Type B pancreatic cell (in vitro differentiated cells): Measurements from ENCODE around the gene PPP1R1B. TPM values are rescaled to one million over a fixed set of nuclear protein-coding genes. Genes with fewer than 3 reads are reported as not detected.

Source experiments
- DNase-seq: peaks from one replicate; pipeline ENCODE4 v3.0.0; 2021; ENCODE audit warnings: mixed read lengths; ENCODE audit not compliant: unreplicated experiment; ENCODE audit errors: extremely low spot score
- H3K27ac Mint-ChIP-seq: 2 replicates; pipeline ENCODE4 v1.8.0; 2021; ENCODE audit warnings: mild to moderate bottlenecking, mixed read lengths
- H3K27me3 Mint-ChIP-seq: 2 replicates; pipeline ENCODE4 v1.8.0; 2021; ENCODE audit warnings: mixed read lengths
- H3K36me3 Mint-ChIP-seq: 2 replicates; pipeline ENCODE4 v1.8.0; 2021; ENCODE audit warnings: mixed read lengths
- H3K4me1 Mint-ChIP-seq: one replicate; pipeline ENCODE4 v1.8.0; 2021; ENCODE audit warnings: mixed read lengths; ENCODE audit not compliant: unreplicated experiment
- H3K4me3 Mint-ChIP-seq: 2 replicates; pipeline ENCODE4 v1.8.0; 2021; ENCODE audit warnings: mild to moderate bottlenecking, mixed read lengths
- H3K9me3 Mint-ChIP-seq: 2 replicates; pipeline ENCODE4 v1.8.0; 2021; ENCODE audit warnings: mixed read lengths
- total RNA-seq: library from RNA; stranded (reverse); gene quantifications from 2 replicates; pipeline ENCODE4 v1.2.1, GENCODE V29; 2021; ENCODE audit warnings: low replicate concordance
- TF ChIP-seq, protein P1 (sequence below): fragments of 200-600 bp; sonication (generic); conservative IDR thresholded peaks from 2 replicates; pipeline ENCODE4 v1.5.0; 2021; ENCODE audit warnings: antibody characterized with exemption, mild to moderate bottlenecking

The PPP1R1B gene
- total RNA-seq, 1 donor from 2014 or later, result 3.7 TPM

DNA sequence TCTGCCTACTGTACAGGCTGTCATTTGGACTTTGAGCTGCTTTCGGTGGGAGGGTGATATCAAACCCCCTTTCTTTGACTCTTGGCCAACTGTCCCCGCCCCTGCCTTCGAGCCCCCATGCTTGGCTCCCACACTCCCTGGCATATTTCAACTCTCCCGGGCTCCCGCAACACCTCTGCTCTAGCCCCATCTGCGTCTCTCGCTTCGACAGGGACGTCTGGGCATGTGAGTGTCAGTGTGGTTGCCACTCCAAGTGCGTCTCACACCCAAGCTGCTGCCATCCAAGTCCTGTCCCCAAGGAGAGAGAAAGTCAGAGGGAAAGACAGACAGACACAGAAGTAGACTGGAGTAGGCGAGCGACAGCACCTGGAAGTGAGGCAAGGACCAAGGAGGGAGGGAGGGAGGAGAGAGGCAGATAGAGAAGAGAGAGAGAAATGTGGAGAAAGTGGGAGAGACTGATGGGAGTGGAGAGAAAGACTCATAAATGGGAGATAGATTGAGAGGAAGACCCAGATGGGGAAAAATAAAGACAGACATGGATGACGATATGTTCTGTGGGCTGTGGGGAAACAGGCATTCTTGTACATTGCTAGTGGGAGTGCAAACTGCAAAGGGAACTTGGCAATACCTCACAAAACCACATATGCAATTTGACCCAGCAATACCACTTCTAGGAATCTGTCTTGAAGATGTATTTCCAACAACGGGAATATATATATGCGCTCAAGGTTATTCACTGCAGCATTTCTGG lies 22.0 kb downstream of the PPP1R1B start:
- no peaks in the 10 kb centered on the region for H3K9me3 Mint-ChIP-seq
- H3K27ac Mint-ChIP-seq, result peak overlapping the region; percentile 25
- H3K4me1 Mint-ChIP-seq, result peaks cover 36% of the 10 kb centered on the region
- no peak for DNase-seq
- no peaks in the 10 kb centered on the region for H3K36me3 Mint-ChIP-seq
- TF ChIP-seq, protein P1, sequence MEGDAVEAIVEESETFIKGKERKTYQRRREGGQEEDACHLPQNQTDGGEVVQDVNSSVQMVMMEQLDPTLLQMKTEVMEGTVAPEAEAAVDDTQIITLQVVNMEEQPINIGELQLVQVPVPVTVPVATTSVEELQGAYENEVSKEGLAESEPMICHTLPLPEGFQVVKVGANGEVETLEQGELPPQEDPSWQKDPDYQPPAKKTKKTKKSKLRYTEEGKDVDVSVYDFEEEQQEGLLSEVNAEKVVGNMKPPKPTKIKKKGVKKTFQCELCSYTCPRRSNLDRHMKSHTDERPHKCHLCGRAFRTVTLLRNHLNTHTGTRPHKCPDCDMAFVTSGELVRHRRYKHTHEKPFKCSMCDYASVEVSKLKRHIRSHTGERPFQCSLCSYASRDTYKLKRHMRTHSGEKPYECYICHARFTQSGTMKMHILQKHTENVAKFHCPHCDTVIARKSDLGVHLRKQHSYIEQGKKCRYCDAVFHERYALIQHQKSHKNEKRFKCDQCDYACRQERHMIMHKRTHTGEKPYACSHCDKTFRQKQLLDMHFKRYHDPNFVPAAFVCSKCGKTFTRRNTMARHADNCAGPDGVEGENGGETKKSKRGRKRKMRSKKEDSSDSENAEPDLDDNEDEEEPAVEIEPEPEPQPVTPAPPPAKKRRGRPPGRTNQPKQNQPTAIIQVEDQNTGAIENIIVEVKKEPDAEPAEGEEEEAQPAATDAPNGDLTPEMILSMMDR, result no peak
- no peaks in the 10 kb centered on the region for H3K27me3 Mint-ChIP-seq
- no peak overlapping the region for H3K4me3 Mint-ChIP-seq

DNA sequence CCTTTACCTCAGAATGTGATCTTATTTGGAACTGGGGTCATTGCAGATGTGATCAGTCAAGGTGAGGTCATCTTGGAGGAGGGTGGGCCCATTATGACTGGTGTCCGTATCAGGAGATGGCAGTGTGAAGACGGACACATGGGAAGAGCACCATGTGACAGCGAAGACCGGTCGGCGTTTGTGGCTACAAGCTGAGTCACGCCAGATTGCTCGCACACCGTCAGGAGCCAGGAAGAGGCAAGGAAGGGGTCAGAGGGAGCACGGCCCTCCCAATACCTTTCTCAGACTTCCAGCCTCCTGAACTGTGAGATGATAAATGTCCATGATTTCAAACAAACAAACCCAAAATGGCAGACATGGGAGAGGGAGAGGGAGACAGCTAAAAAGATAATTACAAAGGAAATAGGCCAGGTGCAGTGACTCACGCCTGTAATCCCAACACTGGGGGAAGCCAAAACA lies 23.4 kb downstream of the PPP1R1B start:
- Mint-ChIP-seq H3K4me3 (no peak overlapping the region), H3K4me1 (peaks cover 35% of the 10 kb centered on the region), H3K27ac (no peak overlapping the region), H3K36me3 (no peaks in the 10 kb centered on the region), H3K27me3 (no peaks in the 10 kb centered on the region), H3K9me3 (no peaks in the 10 kb centered on the region)
- TF ChIP-seq, protein P1, result no peak
- no peak for DNase-seq

DNA sequence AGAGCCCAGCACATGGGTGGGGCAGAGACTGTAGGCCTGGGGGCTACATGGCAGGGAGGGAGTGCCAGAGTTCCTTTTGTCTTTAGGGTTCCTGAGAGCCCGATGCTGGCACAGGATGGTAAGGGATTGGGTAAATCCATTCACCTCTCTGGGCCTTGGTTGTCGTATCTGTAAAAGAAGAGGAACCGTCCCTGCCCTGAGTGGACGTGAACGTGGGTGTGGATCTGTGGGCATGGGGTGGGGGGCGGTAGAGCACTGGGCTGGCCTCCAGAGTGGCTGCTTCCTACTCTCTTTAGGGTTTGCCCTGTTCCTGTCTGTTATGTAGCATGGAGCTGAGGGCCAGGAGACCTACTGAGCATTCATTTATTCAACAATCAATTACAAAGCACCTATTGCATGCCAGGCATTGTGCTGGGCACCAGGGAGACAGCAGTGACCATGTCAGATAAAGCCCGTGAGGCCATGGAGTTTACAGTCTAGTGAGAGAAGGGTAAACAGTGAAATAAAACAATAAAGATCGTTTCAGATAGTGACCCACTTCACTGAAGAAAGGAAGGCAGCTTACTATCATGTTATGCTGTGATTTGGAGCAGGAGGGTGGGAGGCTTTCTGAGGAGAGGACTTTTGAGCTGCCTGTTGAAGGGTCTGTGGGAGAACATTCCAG lies 25.3 kb downstream of the PPP1R1B start:
- Mint-ChIP-seq H3K9me3 (no peaks in the 10 kb centered on the region), H3K27me3 (no peaks in the 10 kb centered on the region), H3K4me3 (peak overlapping the region; percentile 67), H3K4me1 (peaks cover 41% of the 10 kb centered on the region), H3K27ac (peak overlapping the region; percentile 30), H3K36me3 (no peaks in the 10 kb centered on the region)
- TF ChIP-seq, protein P1, result no peak
- no peak for DNase-seq

DNA sequence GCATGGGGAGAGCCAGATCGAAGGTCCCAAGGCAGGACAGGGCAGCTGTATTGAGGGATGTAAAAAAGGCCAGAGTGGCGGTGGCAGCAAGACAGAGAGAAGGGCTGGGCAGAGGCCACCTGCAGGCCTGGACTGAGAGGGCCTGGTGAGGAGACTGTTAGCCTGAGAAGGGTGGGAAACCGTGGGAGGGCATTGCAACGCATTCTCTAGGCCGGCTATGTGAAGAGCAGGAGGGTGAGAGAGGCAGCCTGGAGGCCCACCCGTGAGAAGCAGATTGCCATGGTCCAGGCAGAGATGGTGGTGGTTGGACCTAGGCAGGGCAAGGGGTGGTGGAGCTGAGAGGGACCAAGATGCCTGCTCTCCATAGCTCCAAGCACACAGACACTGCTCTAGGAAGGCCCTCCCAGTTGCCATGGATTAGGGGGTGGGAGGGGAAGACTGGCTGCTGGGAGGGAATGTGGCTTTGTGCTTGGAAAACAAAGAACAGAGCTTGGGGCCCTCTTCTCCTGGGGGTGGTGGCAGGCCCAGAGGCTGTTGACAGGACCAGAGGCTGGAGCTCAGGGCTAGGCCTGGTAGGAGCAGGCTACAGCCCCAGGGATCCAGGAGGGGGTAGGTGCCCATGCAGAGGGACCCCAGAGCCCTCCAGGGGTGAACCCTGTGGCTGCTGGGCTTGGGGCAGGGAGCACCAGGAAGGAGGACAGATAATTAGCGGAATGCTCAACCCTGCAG lies 26.0 kb downstream of the PPP1R1B start:
- Mint-ChIP-seq H3K27me3 (no peaks in the 10 kb centered on the region), H3K36me3 (no peaks in the 10 kb centered on the region), H3K9me3 (no peaks in the 10 kb centered on the region), H3K4me3 (peak overlapping the region; percentile 67), H3K4me1 (peaks cover 41% of the 10 kb centered on the region), H3K27ac (peak overlapping the region; percentile 30)
- DNase-seq, result no peak
- TF ChIP-seq, protein P1, result no peak

DNA sequence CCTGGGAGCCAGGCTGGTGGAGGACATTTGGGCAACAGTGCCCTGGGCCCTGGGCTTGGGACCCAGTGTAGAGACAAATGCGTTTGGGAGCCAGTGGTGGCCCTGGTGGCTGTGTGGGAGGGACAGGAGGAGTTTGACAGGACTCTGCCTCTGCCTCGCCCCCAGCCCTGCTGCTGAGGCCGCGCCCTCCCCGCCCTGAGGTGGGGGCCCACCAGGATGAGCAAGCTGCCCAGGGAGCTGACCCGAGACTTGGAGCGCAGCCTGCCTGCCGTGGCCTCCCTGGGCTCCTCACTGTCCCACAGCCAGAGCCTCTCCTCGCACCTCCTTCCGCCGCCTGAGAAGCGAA lies 26.5 kb downstream of the PPP1R1B start:
- Mint-ChIP-seq H3K27ac (no peak overlapping the region), H3K4me1 (peaks cover 41% of the 10 kb centered on the region), H3K4me3 (no peak overlapping the region), H3K36me3 (no peaks in the 10 kb centered on the region), H3K27me3 (no peaks in the 10 kb centered on the region), H3K9me3 (no peaks in the 10 kb centered on the region)
- DNase-seq, result no peak
- TF ChIP-seq, protein P1, result no peak
